ENCODE measurements around the gene ATXN7L1.

- TF ChIP-seq EGR1 (IDR thresholded peaks at IDR 0.05) (no peak), TCF12 (IDR thresholded peaks at IDR 0.05; ENCODE audit: low read depth) (no peak), REST (IDR thresholded peaks at IDR 0.05; ENCODE audit: low read depth) (no peak), NFIC (IDR thresholded peaks at IDR 0.05) (no peak), MAX (IDR thresholded peaks at IDR 0.05) (no peak), CREB1 (IDR thresholded peaks at IDR 0.05; ENCODE audit: low read depth) (no peak), CEBPB (IDR thresholded peaks at IDR 0.05) (no peak), RAD21 (IDR thresholded peaks at IDR 0.05; ENCODE audit: low read depth) (no peak), EP300 (IDR thresholded peaks at IDR 0.05; ENCODE audit: borderline replicate concordance) (no peak), YY1 (IDR thresholded peaks at IDR 0.05; ENCODE audit: low read depth) (no peak), TEAD4 (IDR thresholded peaks at IDR 0.05) (no peak), TAF1 (IDR thresholded peaks at IDR 0.05; ENCODE audit: low read depth) (no peak), ZBTB7A (IDR thresholded peaks at IDR 0.05; ENCODE audit: low read depth) (no peak)
Observed at GRCh38 chr7:105611856-105612775, 264.3 kb downstream of the ATXN7L1 start.

Measured in Ishikawa (cell line).